ENCODE results near the gene JPH3.

GRCh38 chr16:87690911-87691685, 88.8 kb downstream of the JPH3 start:
- TF ChIP-seq GATA3 (IDR thresholded peaks at IDR 0.05; ENCODE audit: low read depth, low read length) (no peak), GATA2 (IDR thresholded peaks at IDR 0.05; ENCODE audit: low read depth, low read length) (no peak)

Measured in SH-SY5Y (cell line).